GM23248 (cell line): ENCODE measurements around the gene APBA2.

Source experiments
- EZH2 ChIP-seq: fragments of 200-600 bp; sonication (generic); IDR thresholded peaks from 2 replicates; pipeline ENCODE4 v1.6.1; 2018; ENCODE audit warnings: antibody characterized with exemption, mild to moderate bottlenecking; ENCODE audit not compliant: insufficient read depth, poor library complexity, severe bottlenecking
- EZH2phosphoT487 ChIP-seq: fragments of 200-600 bp; sonication (generic); IDR thresholded peaks from 2 replicates; pipeline ENCODE4 v1.6.1; 2018; ENCODE audit warnings: antibody characterized with exemption, moderate library complexity, mild to moderate bottlenecking, low read depth; ENCODE audit not compliant: insufficient read depth

- no peak for TF ChIP-seq EZH2
- TF ChIP-seq EZH2phosphoT487: no peak
Measured at GRCh38 chr15:29123171-29123570, 237.4 kb downstream of the APBA2 start.
